K562 (cell line): Measurements from ENCODE around the gene ARID3B. TPM values are rescaled to one million over a fixed set of nuclear protein-coding genes. Genes with fewer than 3 reads are reported as not detected.

Experiments used
- ATAC-seq: fragments of 200-7000 bp; cut with Tn5 transposase; 3 replicates; pipeline ENCODE4 v1.9.1; 2020; ENCODE audit warnings: moderate library complexity
- BruUV-seq: library from RNA; stranded (reverse); fragments of 400-500 nt; replicated peaks from 2 replicates; lab custom pipeline; 2021; lab: Mats Ljungman, UMichigan
- CTCF ChIA-PET: fragments of 300-600 bp; formaldehyde crosslinking; extraction: SDS; loops from one replicate; lab custom pipeline; 2021; ENCODE audit warnings: low intra/inter-chr PET ratio; lab: Yijun Ruan, JAX
- POLR2A ChIA-PET: fragments of 300-600, 350-650 bp; sonication (Branson Sonifier 250); formaldehyde crosslinking; extraction: SDS; loops from one replicate; lab custom pipeline; 2021; ENCODE audit warnings: antibody characterized with exemption, inconsistent platforms; lab: Yijun Ruan, JAX
- DNase-seq, 4 experiments: peaks; one replicate each; pipeline versions ENCODE4 v3.0.0 to v3.0.0-alpha.2; 2011 to 2018; ENCODE audit warnings: low spot score in 3 of 4, mixed read lengths in 3 of 4; ENCODE audit errors: extremely low read depth in 1 of 4
- FAIRE-seq: peaks from 2 replicates; lab custom pipeline; 2011; peaks lifted over from hg19 to GRCh38; lab: Jason Lieb, UNC
- H2AFZ ChIP-seq: 2 replicates; pipeline ENCODE4 v1.6.0; 2011; ENCODE audit warnings: low read depth, low read length, control low read depth, inconsistent platforms
- H3K27ac ChIP-seq: fragments of 200-600 bp; 3 replicates; pipeline ENCODE4 v1.8.0; 2011; ENCODE audit warnings: low read depth, mild to moderate bottlenecking, control low read depth, inconsistent platforms, low read length, moderate library complexity, mixed read lengths; ENCODE audit errors: extremely low read depth
- H3K27me3 ChIP-seq, 2 experiments: fragments of 300-600 bp in 1 of 2; 2 replicates in 1 of 2; 3 replicates in 1 of 2; pipeline versions ENCODE4 v1.6.0 to v1.8.0; 2011; ENCODE audit warnings: inconsistent platforms in 2 of 2, low read length in 2 of 2, mild to moderate bottlenecking in 1 of 2, mixed read lengths in 1 of 2, moderate library complexity in 1 of 2; ENCODE audit not compliant: control insufficient read depth in 2 of 2, insufficient read depth in 2 of 2
- H3K36me3 ChIP-seq: fragments of 300-600 bp; 3 replicates; pipeline ENCODE4 v1.8.0; 2011; ENCODE audit warnings: mild to moderate bottlenecking, low read length, inconsistent platforms; ENCODE audit not compliant: control insufficient read depth, insufficient read depth
- H3K4me1 ChIP-seq, 2 experiments: fragments of 200-600 bp in 1 of 2; replicated peaks in 1 of 2; 2 replicates in 1 of 2; 3 replicates in 1 of 2; pipeline versions ENCODE4 v1.5.1 to v1.8.0; 2011; ENCODE audit warnings: inconsistent platforms in 2 of 2, low read length in 2 of 2, mild to moderate bottlenecking in 1 of 2, mixed read lengths in 1 of 2, moderate library complexity in 1 of 2; ENCODE audit not compliant: control insufficient read depth in 2 of 2, insufficient read depth in 2 of 2
- H3K4me2 ChIP-seq: 2 replicates; pipeline ENCODE4 v1.6.1; 2011; ENCODE audit warnings: low read length, control low read depth, inconsistent platforms, mixed read lengths; ENCODE audit not compliant: insufficient read depth
- H3K4me3 ChIP-seq: fragments of 200-600 bp; sonication (generic), shearing (Covaris generic); 2 replicates; pipeline ENCODE4 v1.5.1; 2016; ENCODE audit warnings: control low read depth, inconsistent platforms
- H3K79me2 ChIP-seq: fragments of 200-600 bp; 3 replicates; pipeline ENCODE4 v1.8.0; 2011; ENCODE audit warnings: low read length, inconsistent platforms; ENCODE audit not compliant: control insufficient read depth, insufficient read depth
- H3K9ac ChIP-seq, 2 experiments: 2 replicates each; pipeline versions ENCODE4 v1.6.0 to v1.6.1; 2011; ENCODE audit warnings: low read depth in 2 of 2, low read length in 2 of 2, control low read depth in 1 of 2, inconsistent platforms in 1 of 2, mild to moderate bottlenecking in 1 of 2, mixed read lengths in 1 of 2; ENCODE audit not compliant: insufficient read depth in 1 of 2
- H3K9me1 ChIP-seq: one replicate; pipeline ENCODE4 v1.6.0; 2011; ENCODE audit warnings: inconsistent platforms, mild to moderate bottlenecking, low read length, moderate library complexity; ENCODE audit not compliant: control insufficient read depth, insufficient read depth
- H3K9me3 ChIP-seq: replicated peaks from 2 replicates; pipeline ENCODE4 v1.5.1; 2011; ENCODE audit warnings: low read depth, low read length, inconsistent platforms; ENCODE audit not compliant: control insufficient read depth, insufficient read depth
- H4K20me1 ChIP-seq: replicated peaks from 2 replicates; pipeline ENCODE4 v1.6.1; 2011; ENCODE audit warnings: low read length, inconsistent platforms, mixed read lengths; ENCODE audit not compliant: control insufficient read depth, insufficient read depth
- ELF1 ChIP-seq: fragments of 200-800 bp; sonication (Bioruptor generic); IDR thresholded peaks from 2 replicates; pipeline ENCODE4 v1.6.1; 2016; ENCODE audit warnings: missing genetic modification characterization, missing compliant biosample characterization
- ID3 ChIP-seq, 2 experiments: fragments of 250-450 bp in 1 of 2; fragments of 450-650 bp in 1 of 2; sonication (Bioruptor Pico) in 1 of 2; IDR thresholded peaks; 2 replicates each; pipeline versions ENCODE4 v1.6.1 to v1.8.0; 2016 to 2021; ENCODE audit warnings: mild to moderate bottlenecking in 2 of 2, moderate library complexity in 2 of 2, missing compliant biosample characterization in 1 of 2, missing genetic modification characterization in 1 of 2
- PYGO2 ChIP-seq: fragments of 450-650 bp; IDR thresholded peaks from 2 replicates; pipeline ENCODE4 v1.6.1; 2016; ENCODE audit warnings: mild to moderate bottlenecking, missing genetic modification characterization, moderate library complexity, missing compliant biosample characterization
- WGBS: fragments of 100-300 bp; shearing (Covaris generic); methylation state at CpG from one replicate; pipeline ENCODE4 v1.1.6; 2016; ENCODE audit warnings: low coverage, mixed read lengths; ENCODE audit not compliant: insufficient coverage; ENCODE audit errors: missing lambda C conversion rate; 5-methylcytosine and 5-hydroxymethylcytosine counted together
- in situ Hi-C: fragments of 300-500 bp; cut with MboI; formaldehyde crosslinking; loops from 4 replicates; pipeline ENCODE4 v1.15.0; 2018; ENCODE audit warnings: inconsistent platforms, mixed read lengths
- intact Hi-C: fragments of 100-400 bp; cut with micrococcal nuclease; formaldehyde crosslinking; loops from 2 replicates; pipeline ENCODE4 v1.14.2; 2022
- polyA plus RNA-seq, 8 experiments: library from polyadenylated mRNA; depleted of rRNA in 4 of 8; stranded (reverse) in 5 of 8; unstranded in 3 of 8; fragments of >200 nt; fragmentation: Nextera tagmentation in 2 of 8; fragmentation: Illumina TruSeq in 1 of 8; extraction: Ambion mirVana in 2 of 8; extraction: Trizol in 1 of 8; gene quantifications; 2 replicates each; pipeline versions ENCODE4 v1.2.1 to v1.2.3, GENCODE V29; 2011 to 2014; ENCODE audit warnings: inconsistent platforms in 1 of 8, missing spikeins in 1 of 8
- total RNA-seq, 7 experiments: library from RNA; depleted of rRNA in 6 of 7; stranded (reverse); fragments of >200 nt in 6 of 7; fragmentation: Illumina TruSeq in 2 of 7; extraction: Trizol in 2 of 7; gene quantifications; 2 replicates each; pipeline versions ENCODE4 v1.2.1 to v1.2.3, GENCODE V29; 2011 to 2021; ENCODE audit warnings: low replicate concordance in 1 of 7

ARID3B gene
- total and polyA plus RNA-seq, 9 of the 15 experiments (the other 6 are each of a cell fraction or from before 2014, with no cell fraction given) = 0.32 to 15.1 (median 7.1) TPM

GRCh38 chr15:74529921-74530320, 11.1 kb upstream of the ARID3B start (continued):
- TF ChIP-seq PYGO2 = no peak

- no peaks in the 10 kb centered on the region for H3K36me3 ChIP-seq
- H3K4me2 ChIP-seq = no peak overlapping the region
- FAIRE-seq = no peak
- no peak overlapping the region for H3K9ac ChIP-seq
- H3K9me3 ChIP-seq = no peaks in the 10 kb centered on the region
- WGBS = 22% methylated on average over 2 of the region's 2 CpGs
- ChIA-PET CTCF (no interaction called here), POLR2A (interaction anchor here (0.7 to 1.2 kb wide), 2 partner anchors 9 to 15 kb away, joined by 3 to 5 read pairs; no protein-coding TSS in a partner anchor)
- H3K9me1 ChIP-seq = no peaks in the 10 kb centered on the region
- in situ Hi-C loops (no loop called here), intact Hi-C loops (no loop called here)
- BruUV-seq = no TSS peak
- DNase-seq = no peak
- H4K20me1 ChIP-seq = no peaks in the 10 kb centered on the region
- H3K79me2 ChIP-seq = no peaks in the 10 kb centered on the region
- peaks cover 0 to 5% of the 10 kb centered on the region in 2 experiments; a peak in 2 of 5 replicates for H3K4me1 ChIP-seq
- no peak for ATAC-seq
- no peaks in the 10 kb centered on the region for H3K27me3 ChIP-seq
- no peak overlapping the region for H2AFZ ChIP-seq
- H3K27ac ChIP-seq = no peak overlapping the region
- TF ChIP-seq ID3 (CRISPR knock-in tag; IDR thresholded peaks at IDR 0.05) (no peak), ID3 (tag; IDR thresholded peaks at IDR 0.05) (no peak), ELF1 (tag) (no peak)
- no peak overlapping the region for H3K4me3 ChIP-seq
These were observed 10.3 kb upstream of the ARID3B start for GRCh38 chr15:74530771-74531143.
